Activated effector memory CD4-positive, alpha-beta T cell treated with anti-CD3 and anti-CD28 coated beads, Interleukin-2, amount 50 U/mL, for 16 hours (primary cell): ENCODE data around the gene ARHGEF25.
A peak's percentile ranks its signal among the peaks of the same experiment; 100 is the strongest.
"Not testable (repeated sequence)": the region's sequence is repeated elsewhere in the genome, so short reads cannot be mapped to it uniquely, and the experiment has no call there.

Experiments used
- DNase-seq: peaks from one replicate; pipeline ENCODE4 v3.0.0-alpha.2; 2020

ARHGEF25 gene

DNA sequence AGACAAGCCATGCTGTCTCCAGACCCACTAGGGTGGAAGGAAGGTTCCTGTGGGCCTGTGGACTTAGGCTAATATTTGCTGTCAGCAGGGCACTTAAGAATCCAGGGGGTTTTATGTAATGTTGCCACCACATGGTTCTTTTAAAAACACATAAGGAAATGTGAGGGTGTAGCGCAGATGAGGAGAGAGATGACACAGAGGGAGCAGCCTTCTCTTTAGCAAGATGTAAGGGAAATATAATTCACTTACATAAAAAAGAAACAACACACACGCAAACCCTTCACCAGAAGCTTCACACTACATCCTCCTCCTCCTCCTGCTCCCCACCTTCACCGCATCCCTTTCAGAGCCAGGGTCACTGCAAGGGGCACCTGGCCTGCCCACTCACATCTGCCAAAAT lies 25.1 kb upstream of the ARHGEF25 start:
- DNase-seq: no peak

DNA sequence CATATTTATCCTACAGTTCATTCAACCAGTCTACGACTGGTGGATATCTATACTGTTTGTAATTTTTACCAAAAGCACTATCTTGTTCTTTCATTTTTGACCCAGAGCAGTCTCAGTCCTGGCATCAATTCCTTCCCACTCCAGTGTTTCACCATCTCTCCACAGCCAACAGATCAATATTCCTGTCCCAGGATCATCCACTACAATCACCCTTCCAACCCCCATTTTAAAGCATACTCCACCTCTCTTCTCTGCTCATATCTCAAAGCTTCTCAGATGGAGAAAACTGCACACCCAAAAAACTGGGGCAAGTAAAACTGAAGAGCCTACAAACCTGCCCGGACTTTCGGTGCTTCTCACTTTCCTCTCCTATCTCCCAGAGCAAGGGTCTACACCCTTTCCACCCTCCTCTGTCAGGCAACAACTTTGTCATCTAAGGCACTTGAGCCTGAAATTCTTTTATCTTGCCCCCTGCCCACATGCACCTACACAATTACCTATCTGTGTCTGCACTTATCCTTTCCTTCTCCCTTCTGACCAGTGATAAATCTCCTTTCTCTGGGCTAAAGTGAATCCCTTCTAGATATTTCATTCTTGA lies 24.3 kb upstream of the ARHGEF25 start:
- DNase-seq: no peak

DNA sequence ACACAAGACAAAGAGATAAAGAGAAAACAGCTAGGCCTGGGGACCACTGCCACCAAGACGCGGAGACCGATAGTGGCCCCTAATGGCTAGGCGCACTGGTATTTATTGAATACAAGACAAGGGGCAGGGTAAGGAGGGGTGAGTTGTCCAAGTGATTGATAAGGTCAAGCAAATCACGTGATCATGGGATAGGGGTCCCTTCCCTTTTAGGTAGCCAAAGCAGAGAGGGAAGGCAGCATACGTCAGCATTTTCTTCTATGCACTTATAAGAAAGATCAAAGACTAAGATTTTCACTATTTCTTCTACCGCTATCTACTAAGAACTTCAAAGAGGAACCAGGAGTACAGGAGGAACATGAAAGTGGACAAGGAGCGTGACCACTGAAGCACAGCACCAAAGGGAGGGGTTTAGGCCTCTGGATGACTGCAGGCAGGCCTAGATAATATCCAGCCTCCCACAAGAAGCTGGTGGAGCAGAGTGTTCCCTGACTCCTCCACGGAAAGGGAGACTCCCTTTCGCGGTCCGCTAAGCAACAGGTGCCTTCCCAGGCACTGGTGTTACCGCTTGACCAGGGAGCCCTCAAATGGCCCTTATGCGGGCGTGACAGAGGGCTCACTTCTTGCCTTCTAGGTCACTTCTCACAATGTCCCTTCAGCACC lies 22.2 kb upstream of the ARHGEF25 start:
- not testable (repeated sequence) for DNase-seq

DNA sequence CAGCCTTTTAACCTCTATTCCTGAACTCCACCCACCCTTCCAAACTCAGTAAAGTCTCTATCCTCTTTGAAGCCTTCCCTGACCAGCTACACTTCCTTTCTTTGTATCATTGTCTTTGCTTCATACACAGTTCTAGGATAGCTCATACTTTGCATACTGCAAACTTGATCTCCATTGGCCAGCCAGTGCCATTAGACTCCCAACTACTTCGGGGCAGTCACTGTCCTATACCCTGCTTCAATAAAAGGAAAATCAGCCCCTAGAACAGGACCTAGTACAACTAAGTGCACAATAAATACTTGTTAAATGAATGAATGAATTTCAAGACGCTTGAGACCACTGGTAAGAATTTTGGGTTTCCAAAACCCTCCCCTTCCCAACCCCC lies 20.8 kb upstream of the ARHGEF25 start:
- DNase-seq: no peak

DNA sequence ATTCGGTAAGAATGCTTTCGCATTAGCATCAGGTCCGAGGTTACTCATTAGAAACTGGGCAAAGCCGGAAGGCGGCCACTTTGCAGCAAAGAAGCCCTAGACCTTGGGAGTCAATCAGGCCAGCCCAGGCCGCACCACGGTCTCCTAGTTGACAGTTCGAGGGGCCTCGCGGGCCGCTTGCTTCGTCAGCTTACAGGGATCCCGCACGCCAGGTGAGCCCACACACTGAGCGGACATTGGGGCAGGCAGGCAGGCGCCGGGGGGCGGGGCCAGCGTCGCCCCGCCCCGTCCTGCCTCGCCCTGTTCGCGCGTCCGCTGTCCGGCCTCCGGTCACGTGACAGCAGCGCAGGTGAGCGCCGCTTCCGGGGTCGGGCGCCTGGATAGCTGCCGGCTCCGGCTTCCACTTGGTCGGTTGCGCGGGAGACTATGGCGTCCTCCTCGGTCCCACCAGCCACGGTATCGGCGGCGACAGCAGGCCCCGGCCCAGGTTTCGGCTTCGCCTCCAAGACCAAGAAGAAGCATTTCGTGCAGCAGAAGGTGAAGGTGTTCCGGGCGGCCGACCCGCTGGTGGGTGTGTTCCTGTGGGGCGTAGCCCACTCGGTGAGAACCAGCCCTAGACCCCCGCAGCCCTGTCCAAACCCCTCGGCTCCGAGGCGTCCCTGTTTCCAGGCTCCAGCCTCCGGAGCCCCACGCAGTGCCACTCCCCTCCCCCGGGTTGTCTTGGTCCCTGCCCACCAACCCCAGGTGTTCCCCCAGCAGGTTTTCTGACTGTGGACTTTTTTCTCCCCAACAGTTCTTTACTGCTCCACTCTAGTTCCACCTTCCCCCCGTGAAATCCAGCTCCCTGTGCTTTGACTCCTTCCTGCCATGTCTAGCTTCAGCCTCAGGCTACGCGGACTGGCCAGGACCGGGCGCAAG lies 20.1 kb upstream of the ARHGEF25 start, which contains the start of gene PIP4K2C:
TSS of gene PIP4K2C (plus strand) at position 329 of the 918 bp plus-strand sequence. CDS start at position 427, 98 bp downstream.
- DNase-seq: peak; percentile 93

DNA sequence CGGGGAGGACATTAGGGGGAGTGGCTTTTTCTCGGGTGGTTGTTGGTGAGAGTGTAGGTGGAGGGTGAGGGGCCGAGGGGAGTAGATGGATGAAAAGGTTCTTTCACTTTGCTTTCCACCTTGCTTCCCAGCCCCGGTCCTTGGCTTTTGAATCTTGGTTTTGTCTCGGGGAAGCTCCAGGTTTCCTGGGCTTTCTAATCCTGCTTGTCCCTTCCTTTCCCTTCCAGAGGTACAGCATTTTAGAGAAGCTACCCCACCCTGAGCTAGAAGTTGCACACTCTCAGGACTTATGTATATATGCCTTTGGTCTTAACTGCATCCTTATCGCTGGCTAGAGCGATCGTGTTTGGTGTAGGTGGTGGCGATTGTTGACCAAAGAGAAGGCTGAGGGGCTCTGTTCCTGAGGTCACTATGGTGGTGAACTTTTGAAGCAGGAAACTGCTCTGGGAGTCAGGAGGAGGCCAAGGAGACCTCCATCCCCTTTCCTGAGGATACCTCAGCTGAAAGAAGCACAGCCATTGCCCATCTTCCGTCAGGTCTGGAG lies 19.4 kb upstream of the ARHGEF25 start:
- DNase-seq: no peak

DNA sequence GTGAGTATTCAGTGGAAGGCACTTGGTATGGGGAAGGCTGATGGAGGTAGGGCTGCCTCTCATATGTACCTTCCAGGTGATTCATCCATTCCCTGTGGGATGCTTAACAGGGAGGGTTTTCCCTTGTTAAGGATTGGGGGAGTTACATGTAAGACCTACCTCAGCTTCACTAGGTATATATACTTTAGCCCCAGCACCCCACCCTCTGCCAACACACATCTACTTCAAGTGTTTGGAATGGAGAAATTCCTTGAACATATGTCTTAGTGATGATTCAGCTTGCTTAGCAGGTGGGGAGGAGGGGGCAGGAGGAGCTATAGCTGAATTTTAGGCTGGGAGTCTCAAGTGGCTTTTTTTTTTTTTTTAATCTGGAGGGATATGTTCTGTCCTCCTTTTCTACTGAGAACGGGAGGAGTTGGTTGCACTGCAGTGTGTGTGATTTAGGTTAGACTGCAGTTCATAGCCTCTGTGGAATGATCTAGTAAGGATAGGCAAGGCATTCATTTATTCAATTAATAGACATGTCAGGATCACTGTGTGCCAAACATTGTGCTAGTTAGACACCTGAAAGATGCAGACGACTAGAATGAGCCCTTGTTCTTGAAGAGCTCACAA lies 18.6 kb upstream of the ARHGEF25 start:
- DNase-seq: no peak

DNA sequence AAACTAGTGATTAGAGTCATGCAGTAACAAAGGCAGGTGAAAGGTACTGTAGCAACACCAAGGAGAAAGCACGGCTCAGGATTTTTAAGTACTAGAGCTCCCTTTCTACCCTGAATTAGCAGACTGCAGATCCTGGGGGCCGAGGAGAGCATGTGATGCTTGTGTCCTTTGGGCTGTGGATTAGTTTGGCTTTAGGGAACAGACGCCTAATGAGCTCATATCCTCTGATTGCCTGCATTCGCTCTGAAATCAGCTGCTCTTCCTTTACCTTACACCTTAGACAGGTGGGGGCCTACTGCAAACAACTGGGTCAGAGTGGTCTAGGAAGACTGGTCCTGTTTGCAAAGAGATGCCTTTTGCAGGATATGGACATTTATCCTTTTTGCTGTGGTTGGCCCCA lies 18.0 kb upstream of the ARHGEF25 start:
- no peak for DNase-seq

DNA sequence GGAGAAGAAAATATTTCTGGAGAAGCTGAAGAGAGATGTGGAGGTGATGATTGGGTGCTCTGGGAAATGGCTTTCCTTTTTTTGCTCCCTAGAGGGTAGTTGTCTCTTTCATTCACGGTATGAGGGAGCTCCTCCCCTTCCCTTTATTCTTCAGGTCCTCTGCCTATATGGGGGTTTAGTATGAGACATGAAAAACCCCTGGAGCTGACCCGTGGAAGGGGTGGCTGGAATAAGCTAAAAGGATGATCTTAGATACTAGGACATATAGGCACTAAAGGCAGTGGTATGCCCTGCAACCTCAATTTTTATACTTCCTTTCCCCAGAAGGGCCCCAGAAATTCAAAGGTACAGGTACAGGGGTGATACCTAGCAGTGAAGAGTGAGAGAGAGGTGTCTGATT lies 10.8 kb upstream of the ARHGEF25 start:
- DNase-seq: no peak

DNA sequence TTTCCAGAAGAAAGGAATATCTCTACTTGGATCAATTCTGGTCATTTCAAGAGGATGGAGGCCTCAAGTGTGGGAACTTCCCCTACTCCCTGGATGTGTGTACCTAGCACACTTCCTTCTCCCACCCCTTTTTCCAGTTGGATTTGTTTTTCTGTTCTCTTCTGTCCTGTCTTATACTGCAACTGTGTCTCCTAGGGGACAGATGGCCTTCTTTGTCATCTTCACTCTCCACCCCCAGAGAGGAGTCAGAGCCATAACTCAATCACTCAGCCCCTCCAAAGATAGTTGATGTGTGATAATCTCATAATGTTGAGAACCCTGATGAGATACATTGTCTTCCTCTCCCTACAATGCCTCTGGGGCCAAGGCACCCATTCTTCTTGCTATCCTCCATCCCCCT lies 8.7 kb upstream of the ARHGEF25 start:
- no peak for DNase-seq

DNA sequence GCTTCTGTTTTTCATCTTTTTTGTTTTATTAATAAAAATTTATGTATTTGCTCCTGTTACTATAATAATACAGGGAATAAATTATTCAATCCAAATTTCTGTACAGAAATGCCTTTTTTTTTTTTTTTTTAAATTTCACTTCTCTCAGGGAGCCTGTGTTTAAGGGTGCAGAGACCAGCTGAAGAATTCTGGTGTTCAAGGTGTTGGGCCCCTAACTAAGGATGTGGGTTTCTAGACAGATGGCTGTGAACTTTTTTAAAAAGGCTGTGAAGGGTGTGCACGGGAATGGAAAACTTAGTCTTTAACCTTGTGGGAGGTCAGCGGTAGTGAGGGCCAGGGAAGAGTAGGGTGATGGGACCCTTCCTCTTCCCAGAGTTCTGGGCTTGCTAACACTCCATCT lies 7.9 kb upstream of the ARHGEF25 start:
- no peak for DNase-seq

DNA sequence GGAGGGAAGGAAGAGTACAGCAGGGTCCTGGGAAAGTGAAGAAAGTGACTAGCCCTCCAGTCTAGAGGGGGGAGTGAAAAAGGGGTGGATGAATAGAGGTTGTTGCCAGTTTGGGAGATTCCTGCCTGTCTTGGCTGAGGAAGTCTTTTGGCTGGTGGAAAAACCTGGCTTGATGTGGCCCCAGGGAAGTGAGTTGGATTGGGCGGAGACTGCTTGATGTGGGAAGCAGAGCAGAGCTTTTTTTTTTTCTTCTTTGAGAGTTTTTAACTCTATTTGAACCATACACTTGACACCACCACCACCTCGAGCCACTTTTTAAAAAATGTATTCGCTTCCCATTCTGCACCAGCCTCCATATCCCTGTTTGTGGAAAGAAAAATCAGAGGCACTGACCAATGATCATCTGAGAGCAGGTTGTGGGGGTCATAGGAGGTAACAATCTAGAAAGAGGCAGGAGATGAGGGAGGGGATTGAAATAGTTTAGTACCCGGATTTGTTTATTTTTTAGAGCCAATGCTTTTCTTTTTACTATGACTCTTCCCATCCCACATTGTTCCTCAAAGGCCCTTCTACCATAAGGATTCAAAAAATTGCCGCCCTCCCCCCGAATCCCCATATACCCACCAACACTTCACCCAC lies 7.3 kb upstream of the ARHGEF25 start:
- DNase-seq: no peak

DNA sequence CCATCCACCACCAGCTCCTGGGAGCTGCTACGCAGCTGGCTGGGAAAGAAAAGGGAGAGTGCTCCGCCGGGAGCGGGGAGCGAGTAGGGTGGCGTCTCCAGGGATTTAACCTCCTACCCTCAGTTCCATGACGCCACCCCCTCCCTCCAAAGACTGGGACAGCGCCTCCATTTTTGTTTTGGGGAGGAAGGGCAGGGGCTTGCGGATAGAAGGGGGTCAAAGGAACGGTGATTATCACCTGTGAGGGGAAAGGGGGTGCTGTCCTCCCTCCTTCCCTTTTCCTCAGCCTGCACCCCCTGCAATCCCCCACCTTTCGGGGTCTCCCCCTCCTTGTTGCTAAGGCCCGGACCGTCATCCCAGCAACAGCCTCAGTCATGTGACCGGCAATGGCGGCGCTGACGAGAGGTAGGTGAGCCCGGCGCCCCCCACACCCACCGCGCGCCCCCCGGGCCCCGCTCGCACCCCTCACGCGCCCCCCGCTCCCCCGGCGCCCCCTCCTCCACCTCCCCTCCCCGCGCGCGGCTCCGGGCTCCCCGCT lies 6.7 kb upstream of the ARHGEF25 start, which contains the start of gene DTX3:
TSS of gene DTX3 (plus strand) at position 371 of the 538 bp plus-strand sequence. CDS start 1,694 bp downstream, outside the sequence.
- DNase-seq: peak; percentile 74

DNA sequence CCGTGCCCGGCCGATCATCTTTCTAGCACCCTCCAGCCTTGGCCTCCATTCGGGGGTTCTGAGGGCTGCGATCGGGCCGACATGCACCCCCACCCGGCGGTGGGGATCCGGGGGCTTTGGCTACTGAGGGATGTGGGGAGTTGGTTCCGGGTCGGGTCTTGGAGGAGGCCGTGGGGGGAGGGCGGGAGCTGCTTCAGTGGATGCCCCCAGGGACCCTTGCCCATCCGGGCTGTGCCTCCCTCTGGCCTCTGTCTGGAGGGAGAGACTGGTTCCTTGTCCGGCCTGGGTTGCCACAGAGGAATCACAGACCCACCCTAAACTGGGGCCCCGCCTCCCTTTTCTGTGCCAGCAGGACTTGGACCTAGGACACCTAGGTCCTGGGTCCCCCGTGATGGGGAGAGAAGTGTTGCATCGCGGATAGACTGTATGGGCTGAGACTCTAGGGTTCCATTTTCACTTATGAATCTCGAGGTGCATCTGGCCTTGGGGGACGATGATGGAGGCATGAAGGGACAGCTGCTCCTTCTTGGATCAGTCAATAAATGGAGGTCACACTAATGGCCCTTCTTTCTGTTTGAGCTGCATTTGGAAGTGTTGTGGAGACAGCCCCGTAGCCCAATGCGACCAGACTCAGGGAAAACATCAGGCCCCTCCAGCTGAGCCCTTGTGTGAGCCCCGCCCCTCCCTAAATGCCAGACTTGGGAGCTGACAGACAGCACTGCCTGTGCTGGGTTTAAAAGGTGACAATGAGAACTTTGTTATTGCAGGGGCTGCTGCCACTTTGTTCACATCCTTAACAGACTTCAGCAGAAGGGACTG lies 6.0 kb upstream of the ARHGEF25 start:
- no peak for DNase-seq

DNA sequence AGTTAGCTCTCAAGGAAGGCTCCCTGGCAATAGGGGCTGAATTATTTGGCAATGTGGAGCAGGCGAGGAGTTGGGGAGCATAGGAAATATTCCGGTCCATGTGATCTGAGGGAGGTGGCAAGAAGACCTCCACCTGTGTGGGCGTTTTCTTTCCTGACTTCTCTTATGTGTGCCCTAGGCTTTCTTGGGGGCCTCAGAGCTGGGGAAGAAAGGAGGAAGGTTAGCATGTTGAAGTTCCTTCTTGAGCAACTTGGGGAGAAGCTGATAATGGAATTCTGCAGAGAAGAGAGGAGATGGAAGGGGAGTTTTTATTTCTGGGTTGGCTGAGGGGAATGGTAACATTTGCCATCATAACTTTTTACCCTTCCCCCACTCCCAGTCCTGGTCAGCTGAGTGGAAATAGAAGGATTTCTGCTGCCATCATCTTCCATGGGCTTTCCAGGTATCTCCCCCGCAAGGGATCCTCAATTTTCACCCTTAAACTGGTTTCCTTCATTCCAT lies 5.4 kb upstream of the ARHGEF25 start:
- no peak for DNase-seq

DNA sequence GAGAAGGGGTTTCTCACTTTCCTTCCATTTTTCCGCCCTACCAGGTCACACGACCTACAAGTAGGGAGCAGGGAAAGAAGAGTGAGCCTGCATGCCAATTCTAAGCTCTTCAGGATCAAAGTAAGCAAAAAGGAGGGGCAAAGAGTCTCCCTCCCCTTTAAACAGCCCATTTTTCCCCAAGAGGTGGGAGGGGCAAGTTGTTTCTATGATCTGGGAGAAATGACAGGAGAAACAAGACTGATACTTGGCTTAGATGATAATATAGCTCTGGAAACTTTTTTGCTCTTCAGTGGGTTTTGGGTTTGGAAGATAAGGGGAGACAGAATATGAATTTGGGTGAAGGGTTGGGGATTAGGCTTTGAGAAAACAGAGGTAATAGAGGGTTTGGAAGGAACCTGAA lies 4.8 kb upstream of the ARHGEF25 start:
- no peak for DNase-seq

DNA sequence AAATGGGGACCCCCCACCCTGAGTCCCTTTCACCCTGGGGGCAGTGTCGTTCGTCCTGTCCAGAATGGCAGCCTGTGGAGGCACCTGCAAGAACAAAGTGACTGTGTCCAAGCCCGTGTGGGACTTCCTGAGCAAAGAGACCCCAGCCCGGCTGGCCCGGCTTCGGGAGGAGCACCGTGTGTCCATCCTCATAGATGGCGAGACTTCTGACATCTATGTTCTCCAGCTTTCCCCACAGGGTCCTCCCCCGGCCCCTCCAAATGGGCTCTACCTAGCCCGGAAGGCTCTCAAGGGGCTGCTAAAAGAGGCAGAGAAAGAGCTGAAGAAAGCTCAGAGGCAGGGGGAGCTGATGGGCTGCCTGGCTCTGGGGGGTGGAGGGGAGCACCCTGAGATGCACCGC lies 4.4 kb upstream of the ARHGEF25 start:
- DNase-seq: no peak

DNA sequence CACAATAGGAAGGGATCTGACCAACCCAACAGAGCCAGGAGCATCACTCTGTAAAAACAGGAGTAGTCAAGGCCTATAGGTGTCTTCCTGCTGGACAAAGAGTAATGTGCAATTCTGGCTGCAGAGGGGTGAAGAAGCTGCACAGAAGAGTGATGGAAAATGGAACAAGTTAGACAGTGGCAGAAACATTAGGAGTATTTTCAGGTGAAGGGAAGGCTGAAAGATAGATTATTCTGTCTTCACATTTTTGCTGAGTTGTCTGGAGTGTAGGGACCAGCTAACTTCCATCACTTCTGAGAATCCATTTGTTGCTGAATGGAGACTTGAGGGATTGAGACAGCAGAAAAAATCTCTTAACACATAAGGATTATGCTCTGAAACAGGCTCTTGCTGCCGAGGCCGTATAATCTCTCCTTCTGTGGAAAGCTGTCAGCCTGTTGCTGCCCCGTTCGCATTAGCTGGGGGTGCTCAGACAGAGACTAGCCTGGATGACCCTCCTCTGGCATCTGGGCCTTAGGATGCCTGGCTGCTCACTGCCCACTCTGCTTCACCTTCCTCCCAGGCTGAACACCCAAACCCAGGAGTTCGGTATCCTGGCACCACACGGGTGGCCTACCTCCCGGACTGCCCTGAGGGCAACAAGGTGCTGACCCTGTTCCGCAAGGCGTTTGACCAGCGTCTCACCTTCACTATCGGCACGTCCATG lies 3.1 kb upstream of the ARHGEF25 start:
- DNase-seq: no peak

DNA sequence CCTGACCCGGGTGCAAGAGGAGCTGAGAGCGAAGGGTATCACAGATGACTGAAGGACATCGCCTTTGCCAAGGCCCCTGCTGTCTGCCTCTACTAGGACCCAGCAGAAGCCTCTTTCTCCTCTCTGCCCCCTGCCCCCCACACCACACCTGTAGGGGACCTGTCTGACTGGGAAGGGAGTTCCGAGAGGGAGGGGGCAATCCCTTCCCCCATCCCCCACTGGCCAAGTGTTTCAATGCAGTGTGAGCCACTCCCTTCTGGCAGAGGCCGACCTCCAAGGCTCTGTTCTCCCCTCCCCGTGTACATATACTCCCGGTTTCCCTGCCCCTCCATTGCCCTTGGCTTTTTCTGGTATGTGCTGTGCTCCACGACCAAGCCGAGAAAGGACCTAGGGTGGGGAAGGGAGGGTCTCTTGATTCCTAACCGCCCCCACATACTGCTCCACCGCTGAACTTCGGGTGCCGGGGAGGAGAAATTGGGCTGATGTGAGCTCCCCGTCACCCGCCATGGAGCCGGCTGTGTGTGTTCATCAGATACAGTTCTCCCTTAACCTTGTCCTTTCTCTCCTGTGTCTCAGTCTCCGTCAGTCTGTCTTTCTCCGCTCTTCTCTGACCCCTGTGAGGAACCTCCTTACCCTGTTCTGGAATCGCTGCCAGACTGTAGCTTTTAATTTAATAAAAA lies 2.0 kb upstream of the ARHGEF25 start:
- DNase-seq: no peak
